Tibial artery (tissue), 4 donors: ENCODE measurements around the gene PPP2R3A.

Experiments used
- DNase-seq, 2 donors: peaks; one replicate each; pipeline ENCODE4 v3.0.0-alpha.2; 2019
- H3K27ac ChIP-seq, 2 donors: fragments of 200-600 bp; sonication (generic) in 1 of 2; 1 replicate in 1 of 2; 2 replicates in 1 of 2; pipeline ENCODE4 v1.5.1; 2018 to 2019; ENCODE audit warnings: mild to moderate bottlenecking in 1 of 2
- H3K27me3 ChIP-seq, 2 donors: fragments of 200-600 bp; sonication (generic) in 1 of 2; one replicate each; pipeline versions ENCODE4 v1.5.1 to v1.6.0; 2016 to 2019
- H3K36me3 ChIP-seq, 3 donors: fragments of 200-600 bp; sonication (generic) in 2 of 3; one replicate each; pipeline ENCODE4 v1.5.1; 2016 to 2019; ENCODE audit warnings: mild to moderate bottlenecking in 2 of 3
- H3K4me1 ChIP-seq, 4 donors: fragments of 200-600 bp; sonication (generic) in 2 of 4; 1 replicate in 3 of 4; 2 replicates in 1 of 4; pipeline ENCODE4 v1.5.1; 2016 to 2019
- H3K4me3 ChIP-seq, 2 donors: fragments of 200-600 bp; sonication (generic) in 1 of 2; 1 replicate in 1 of 2; 2 replicates in 1 of 2; pipeline ENCODE4 v1.5.1; 2018 to 2019; ENCODE audit warnings: mild to moderate bottlenecking in 2 of 2
- H3K9me3 ChIP-seq, 3 donors: fragments of 200-600 bp; sonication (generic) in 1 of 3; one replicate each; pipeline ENCODE4 v1.5.1; 2016 to 2019
- intact Hi-C: fragments of 100-400 bp; cut with DNase I; formaldehyde crosslinking; loops from one replicate; pipeline ENCODE4 v1.15.0; 2023; ENCODE audit warnings: low total_unique reads
- TF ChIP-seq, protein P1 (sequence below), 2 experiments: fragments of 200-600 bp in 1 of 2; fragments of 450-650 bp in 1 of 2; IDR thresholded peaks; one replicate each; pipeline ENCODE4 v1.5.1; 2017 to 2019; ENCODE audit warnings: antibody characterized with exemption in 2 of 2, mild to moderate bottlenecking in 1 of 2, moderate library complexity in 1 of 2

PPP2R3A gene

DNA sequence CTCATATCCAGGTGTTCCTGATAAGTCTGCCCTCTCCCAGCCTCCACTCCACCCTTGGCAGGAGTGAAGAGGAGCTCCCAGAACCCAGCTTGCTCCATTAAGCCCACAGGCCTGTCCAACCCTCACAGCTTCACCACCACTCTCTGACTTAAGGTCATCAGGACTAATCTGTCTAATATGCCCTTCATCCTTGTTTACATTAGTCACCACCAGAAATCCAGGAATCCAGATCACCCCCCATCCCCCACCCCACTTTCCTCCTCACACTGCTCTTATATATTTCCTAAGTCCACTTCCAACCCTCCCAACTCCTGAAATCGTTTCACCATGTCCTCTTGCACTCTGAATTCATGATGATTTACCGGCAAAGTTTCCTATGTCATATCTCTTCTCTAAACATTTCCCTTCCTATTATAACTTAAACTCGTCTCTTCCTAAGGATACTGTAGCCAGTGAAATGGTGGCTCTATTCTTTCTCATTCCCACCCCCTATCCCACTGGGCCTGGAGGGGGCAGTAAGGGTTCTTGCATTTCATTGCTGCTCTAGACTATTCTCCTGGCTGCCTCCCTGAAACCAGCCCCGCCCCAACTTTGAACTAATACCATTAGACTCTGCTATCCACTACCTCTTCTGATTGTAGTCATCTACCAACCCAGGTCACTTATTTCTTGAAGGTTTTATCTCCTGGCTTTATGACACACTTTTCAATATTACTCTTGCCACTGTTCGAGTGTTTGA is 43.4 kb downstream of the PPP2R3A start:
- H3K27ac ChIP-seq: no peak overlapping the region
- H3K4me3 ChIP-seq: no peak overlapping the region
- H3K27me3 ChIP-seq: no peaks in the 10 kb centered on the region
- TF ChIP-seq, protein P1, sequence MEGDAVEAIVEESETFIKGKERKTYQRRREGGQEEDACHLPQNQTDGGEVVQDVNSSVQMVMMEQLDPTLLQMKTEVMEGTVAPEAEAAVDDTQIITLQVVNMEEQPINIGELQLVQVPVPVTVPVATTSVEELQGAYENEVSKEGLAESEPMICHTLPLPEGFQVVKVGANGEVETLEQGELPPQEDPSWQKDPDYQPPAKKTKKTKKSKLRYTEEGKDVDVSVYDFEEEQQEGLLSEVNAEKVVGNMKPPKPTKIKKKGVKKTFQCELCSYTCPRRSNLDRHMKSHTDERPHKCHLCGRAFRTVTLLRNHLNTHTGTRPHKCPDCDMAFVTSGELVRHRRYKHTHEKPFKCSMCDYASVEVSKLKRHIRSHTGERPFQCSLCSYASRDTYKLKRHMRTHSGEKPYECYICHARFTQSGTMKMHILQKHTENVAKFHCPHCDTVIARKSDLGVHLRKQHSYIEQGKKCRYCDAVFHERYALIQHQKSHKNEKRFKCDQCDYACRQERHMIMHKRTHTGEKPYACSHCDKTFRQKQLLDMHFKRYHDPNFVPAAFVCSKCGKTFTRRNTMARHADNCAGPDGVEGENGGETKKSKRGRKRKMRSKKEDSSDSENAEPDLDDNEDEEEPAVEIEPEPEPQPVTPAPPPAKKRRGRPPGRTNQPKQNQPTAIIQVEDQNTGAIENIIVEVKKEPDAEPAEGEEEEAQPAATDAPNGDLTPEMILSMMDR (IDR thresholded peaks at IDR 0.05): no peak
- H3K36me3 ChIP-seq: peaks cover 0 to 10% (median 6%) of the 10 kb centered on the region in 3 donors
- no peaks in the 10 kb centered on the region for H3K9me3 ChIP-seq
- intact Hi-C loops: no loop called here
- H3K4me1 ChIP-seq: no peaks in the 10 kb centered on the region
- DNase-seq: no peak

- TF ChIP-seq, protein P1 (IDR thresholded peaks at IDR 0.05): no peak
- H3K27me3 ChIP-seq: no peaks in the 10 kb centered on the region
- H3K9me3 ChIP-seq: no peaks in the 10 kb centered on the region
- intact Hi-C loops: no loop called here
- DNase-seq: no peak
- H3K36me3 ChIP-seq: no peaks in the 10 kb centered on the region
- no peak overlapping the region for H3K4me3 ChIP-seq
- H3K4me1 ChIP-seq: peaks cover 0 to 41% (median 20%) of the 10 kb centered on the region in 4 donors
- H3K27ac ChIP-seq: no peak overlapping the region
These were observed 53.3 kb downstream of the PPP2R3A start for GRCh38 chr3:136018876-136019275.

GRCh38 chr3:136021803-136022202 is 56.3 kb downstream of the PPP2R3A start:
- Histone ChIP-seq H3K27ac (no peak overlapping the region), H3K27me3 (no peaks in the 10 kb centered on the region), H3K4me1 (peaks cover 0 to 45% (median 21%) of the 10 kb centered on the region in 4 donors), H3K4me3 (no peak overlapping the region), H3K36me3 (no peaks in the 10 kb centered on the region), H3K9me3 (no peaks in the 10 kb centered on the region)
- TF ChIP-seq, protein P1 (IDR thresholded peaks at IDR 0.05): no peak
- DNase-seq: no peak
- intact Hi-C loops: no loop called here

DNA sequence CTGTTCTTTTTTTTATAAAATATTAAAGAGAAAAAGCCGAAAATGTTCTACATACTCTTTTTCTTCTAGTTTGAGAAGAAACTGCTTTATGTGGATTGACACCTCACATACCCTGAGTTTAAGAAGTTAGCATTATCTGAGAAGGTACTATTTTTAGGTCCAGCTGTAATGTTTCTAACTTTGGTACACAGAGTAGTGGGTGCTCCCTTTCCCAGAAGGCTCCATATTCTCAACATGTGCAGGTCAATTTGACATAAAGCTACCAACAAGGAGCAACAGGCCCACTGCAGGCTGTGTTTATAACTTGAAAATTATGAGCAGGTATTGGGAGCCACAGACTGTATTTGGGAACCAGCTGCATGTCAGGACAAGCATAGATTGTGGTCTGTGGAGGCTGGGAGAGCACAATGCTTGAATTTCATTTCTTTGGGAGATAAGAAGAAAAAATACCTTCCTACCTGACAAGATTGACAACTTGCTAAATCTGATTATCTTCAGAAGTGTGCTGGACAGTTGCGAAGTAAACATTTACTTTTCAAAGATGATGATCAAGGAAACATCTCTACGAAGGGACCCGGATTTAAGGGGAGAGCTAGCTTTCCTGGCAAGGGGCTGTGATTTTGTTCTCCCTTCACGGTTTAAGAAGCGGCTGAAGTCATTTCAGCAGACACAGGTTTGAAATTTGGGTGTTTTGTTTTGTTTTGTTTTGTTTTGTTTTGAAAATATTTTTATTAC is 57.2 kb downstream of the PPP2R3A start:
- no peaks in the 10 kb centered on the region for H3K9me3 ChIP-seq
- H3K27me3 ChIP-seq: no peaks in the 10 kb centered on the region
- peaks cover 0 to 7% (median 2%) of the 10 kb centered on the region in 3 donors for H3K36me3 ChIP-seq
- H3K4me3 ChIP-seq: no peak overlapping the region
- intact Hi-C loops: no loop called here
- TF ChIP-seq, protein P1 (IDR thresholded peaks at IDR 0.05): no peak
- H3K4me1 ChIP-seq: peaks cover 0 to 44% (median 21%) of the 10 kb centered on the region in 4 donors
- no peak overlapping the region for H3K27ac ChIP-seq
- no peak for DNase-seq

DNA sequence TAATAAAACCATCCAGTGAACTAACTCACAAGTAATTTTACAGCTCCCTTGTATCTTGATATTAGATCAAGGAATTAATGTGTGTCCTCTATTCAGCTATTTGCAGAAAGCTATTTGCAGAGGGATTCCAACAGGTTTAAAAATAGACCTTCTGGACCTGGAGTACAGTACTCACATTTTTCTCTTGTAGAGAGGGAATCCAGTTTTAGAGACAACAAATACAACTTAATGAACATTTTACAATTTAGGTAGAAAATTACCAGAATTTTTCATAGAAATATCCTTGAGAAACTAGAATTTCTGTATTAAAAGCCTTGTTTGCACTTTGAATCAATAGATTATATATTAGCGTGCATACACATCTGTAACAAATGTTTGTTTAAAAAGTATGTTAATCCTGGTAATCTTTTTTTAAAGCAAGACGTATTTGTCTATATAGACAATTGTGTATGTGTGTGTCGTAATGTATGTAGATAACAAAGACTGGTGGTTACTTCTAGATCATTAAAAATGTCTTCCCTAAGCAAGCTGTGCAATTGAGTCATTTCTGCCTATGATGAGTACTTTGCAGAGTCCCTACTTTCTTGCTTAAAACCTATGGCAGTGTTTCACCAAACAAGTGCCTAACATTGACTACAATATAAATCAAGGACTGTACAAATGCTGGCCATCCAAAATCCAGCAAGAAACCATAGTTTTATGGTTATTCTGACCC is 57.9 kb downstream of the PPP2R3A start:
- intact Hi-C loops: no loop called here
- Histone ChIP-seq H3K27me3 (no peaks in the 10 kb centered on the region), H3K4me3 (no peak overlapping the region), H3K27ac (no peak overlapping the region), H3K4me1 (peaks cover 0 to 37% (median 15%) of the 10 kb centered on the region in 4 donors), H3K9me3 (no peaks in the 10 kb centered on the region), H3K36me3 (peaks cover 0 to 15% (median 9%) of the 10 kb centered on the region in 3 donors)
- DNase-seq: no peak
- TF ChIP-seq, protein P1 (IDR thresholded peaks at IDR 0.05): no peak
